WTC11 (cell line): ENCODE measurements around the gene CHRNA4.

ENCODE experiments used
- MAX ChIP-seq: sonication (generic); formaldehyde crosslinking; IDR thresholded peaks from 2 replicates; pipeline ENCODE4 v1.8.0; 2022; ENCODE audit warnings: mild to moderate bottlenecking, missing genetic modification reagents
- ZNF232 ChIP-seq: sonication (generic); formaldehyde crosslinking; IDR thresholded peaks from 2 replicates; pipeline ENCODE4 v1.8.0; 2022; ENCODE audit warnings: mild to moderate bottlenecking, missing genetic modification reagents
- ZNF263 ChIP-seq: sonication (generic); formaldehyde crosslinking; IDR thresholded peaks from 2 replicates; pipeline ENCODE4 v1.8.1; 2022; ENCODE audit warnings: low read depth, mild to moderate bottlenecking, moderate library complexity, missing genetic modification reagents

- TF ChIP-seq MAX (CRISPR knock-in tag) (no peak), ZNF263 (CRISPR knock-in tag) (no peak), ZNF232 (CRISPR knock-in tag) (no peak)
Observed at GRCh38 chr20:63370618-63371187, 9.6 kb upstream of the CHRNA4 start.
